GM19467 (cell line): ENCODE data around the gene ZFP82.

Experiments used
- ATAC-seq: cut with Tn5 transposase; IDR thresholded peaks from one replicate; pipeline ENCODE4 v1.9.1; 2021; ENCODE audit warnings: mild to moderate bottlenecking, moderate library complexity; ENCODE audit not compliant: unreplicated experiment

The ZFP82 gene

GRCh38 chr19:36373638-36374156, 44.7 kb downstream of the ZFP82 start:
- ATAC-seq: no peak

- ATAC-seq: no peak
Measured at GRCh38 chr19:36371886-36372285, 46.6 kb downstream of the ZFP82 start.

DNA sequence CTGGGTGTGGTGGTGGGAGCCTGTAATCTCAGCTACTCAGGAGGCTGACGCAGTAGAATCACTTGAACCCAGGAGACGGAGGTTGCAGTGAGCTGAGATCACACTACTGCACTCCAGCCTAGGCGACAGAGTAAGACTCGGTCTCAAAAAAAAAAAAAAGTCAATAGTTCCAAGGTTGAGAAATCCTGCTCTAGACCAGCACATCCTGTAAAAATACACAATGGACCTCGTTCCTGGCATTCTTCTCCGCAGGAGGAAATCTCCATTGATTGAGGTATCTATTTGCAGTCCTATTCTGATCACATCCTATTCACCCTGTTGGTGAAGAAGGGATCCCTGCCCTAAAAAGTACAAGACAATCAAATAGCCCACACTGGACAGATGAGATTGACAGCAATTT, 54.6 kb downstream of the ZFP82 start:
- ATAC-seq: no peak
